Measurements from ENCODE around the gene DIAPH1.

The DIAPH1 gene

DNA sequence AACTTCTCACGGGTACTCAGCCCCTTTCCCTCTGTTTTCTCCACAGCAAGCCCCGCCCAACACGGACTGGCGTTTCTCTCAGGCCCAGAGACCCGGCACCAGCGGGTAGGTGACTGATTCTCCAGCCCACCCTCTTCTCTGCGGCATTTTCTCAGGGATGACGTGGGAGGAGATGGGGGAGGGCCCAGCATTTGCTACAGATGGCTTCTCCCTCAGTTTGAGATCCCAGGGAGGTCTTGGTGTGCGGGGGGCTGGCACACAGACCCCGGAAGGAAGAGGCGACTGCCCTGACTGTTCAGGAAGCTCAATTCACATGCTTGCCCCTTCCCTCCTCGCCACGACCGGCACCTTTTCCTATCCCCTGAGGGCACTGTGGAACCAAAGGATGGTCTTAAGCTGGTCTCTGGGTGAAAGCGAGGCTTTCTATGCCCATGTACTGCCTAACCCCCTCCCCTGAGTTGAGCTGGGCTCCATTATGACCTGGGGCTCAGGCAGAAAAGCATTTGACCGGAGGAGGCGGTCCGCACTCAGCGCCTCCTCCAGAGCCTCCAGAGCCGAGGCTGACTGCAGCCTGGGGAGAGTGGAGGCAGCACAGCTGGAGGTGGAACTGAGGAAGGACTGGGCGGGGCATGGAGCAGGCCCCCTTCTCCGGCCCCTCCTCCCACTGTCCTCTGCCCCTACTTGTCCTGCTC lies 123.9 kb downstream of the DIAPH1 start:
- no peak for DNase-seq

DNA sequence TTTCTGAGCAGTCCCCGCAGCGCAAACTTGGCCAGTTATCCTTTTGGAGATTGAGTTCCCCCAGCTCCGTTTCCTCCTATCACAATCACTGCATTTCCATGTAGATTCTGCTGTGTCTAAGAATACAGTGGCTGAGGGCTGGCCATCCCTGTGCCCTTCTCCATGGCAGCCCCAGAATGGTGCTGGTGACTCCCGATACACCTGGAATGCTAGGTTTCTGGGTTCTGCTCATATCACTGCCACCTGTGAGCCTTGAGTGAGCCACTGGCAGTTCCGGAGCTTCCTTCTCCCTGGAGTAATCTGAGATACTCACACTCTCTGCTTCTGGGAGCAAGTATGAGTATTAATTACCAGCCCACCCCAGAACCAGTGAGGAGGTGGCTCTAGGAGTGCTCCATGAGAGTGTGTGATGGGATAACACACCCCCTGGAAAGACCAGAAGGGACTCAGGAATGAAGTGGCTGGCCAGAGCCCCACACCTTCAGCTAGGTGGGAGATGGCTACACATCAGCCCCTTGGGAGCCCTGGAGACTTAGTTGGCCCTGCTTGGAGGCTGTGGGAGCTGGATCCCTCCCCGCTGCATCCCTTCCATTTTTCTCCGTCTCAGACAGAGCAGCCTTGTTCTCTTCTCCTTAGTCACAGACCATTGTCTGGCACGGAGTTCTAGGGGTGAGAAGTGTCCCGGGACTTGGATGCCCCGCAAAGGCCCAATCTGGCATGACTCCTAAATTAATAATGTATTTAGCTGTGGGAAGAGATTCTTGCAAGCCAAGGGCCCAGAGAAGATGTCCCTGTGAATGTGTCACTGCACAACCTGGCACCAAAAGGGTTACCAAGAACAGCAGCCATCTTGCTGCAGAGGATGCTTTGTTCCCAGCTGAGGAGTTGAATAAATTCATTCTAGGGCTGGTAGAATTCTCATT lies 125.0 kb downstream of the DIAPH1 start:
- no peak for DNase-seq

- no peak for DNase-seq
Measured at GRCh38 chr5:141492168-141492885, 126.5 kb downstream of the DIAPH1 start.

- DNase-seq: no peak
Measured at GRCh38 chr5:141491323-141492167, 127.3 kb downstream of the DIAPH1 start.

- no peak for DNase-seq
Measured at GRCh38 chr5:141490771-141491170, 128.0 kb downstream of the DIAPH1 start.

DNA sequence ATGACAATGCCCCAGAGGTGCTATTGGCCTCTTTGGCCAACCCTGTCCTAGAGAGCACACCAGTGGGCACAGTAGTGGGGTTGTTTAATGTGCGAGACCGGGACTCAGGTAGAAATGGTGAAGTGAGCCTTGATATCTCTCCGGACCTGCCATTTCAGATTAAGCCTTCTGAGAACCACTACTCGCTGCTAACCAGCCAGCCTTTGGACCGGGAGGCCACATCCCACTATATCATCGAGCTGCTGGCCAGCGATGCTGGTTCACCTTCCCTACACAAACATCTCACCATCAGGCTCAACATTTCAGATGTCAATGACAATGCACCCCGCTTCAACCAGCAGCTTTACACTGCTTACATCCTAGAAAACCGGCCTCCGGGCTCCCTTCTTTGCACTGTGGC lies 128.5 kb downstream of the DIAPH1 start:
- DNase-seq: no peak

DNA sequence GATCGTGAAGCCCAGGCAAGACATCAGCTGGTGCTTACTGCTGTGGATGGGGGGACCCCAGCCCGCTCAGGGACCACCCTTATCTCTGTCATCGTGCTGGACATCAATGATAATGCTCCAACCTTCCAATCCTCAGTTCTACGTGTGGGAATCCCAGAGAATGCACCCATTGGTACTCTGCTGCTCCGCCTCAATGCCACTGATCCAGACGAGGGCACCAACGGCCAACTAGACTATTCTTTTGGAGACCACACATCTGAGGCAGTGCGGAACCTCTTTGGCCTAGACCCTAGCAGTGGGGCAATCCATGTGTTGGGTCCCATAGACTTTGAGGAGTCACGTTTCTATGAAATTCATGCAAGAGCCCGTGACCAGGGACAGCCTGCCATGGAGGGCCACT lies 129.0 kb downstream of the DIAPH1 start:
- no peak for DNase-seq

DNA sequence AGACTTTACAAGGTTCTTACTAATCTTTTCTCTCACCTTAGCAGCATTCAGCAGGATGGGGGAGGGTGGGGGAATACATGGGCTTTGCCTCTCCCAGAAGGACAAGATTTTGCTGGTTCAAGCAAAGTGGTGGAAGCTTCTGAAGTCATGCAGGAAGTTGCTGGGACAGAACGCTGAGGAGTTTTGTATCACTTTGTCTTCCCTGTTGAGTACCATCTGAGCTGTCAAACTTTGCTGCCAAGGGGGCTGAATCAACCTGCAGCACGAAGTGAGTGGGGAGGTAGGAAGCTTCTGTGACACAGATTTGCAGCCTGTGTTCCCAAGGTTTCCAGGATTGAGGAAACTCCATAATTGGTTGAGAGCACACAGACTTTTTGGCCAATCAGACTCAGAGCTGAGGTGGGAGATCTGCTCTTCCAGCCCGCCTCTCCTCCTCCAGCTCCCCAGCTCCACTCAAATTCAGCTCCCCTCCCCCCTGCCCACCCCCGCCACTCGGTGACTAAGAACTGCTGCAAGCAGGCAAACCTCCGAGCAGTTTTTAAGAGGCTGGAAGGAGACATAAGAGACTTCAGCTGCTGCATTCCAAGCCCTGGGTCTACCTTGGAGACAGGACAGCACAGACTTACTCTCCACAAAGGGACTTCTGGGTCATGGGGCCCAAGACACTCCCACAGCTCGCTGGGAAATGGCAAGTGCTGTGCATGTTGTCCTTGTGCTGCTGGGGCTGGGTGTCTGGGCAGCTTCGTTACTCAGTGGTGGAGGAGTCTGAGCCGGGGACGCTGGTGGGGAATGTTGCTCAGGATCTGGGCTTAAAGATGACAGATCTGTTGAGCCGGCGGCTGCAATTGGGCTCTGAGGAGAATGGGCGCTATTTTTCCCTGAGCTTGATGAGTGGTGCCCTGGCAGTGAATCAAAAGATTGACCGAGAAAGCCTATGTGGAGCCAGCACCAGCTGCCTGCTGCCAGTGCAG lies 129.9 kb downstream of the DIAPH1 start, which contains the start of gene PCDHGC5:
PCDHGC5 (plus strand) TSS at position 491 of the 971 bp plus-strand sequence; CDS start at position 651, 160 bp downstream.
- no peak for DNase-seq

GRCh38 chr5:141487131-141487530 lies 131.7 kb downstream of the DIAPH1 start:
- no peak for DNase-seq

- DNase-seq: no peak
Measured at GRCh38 chr5:141486091-141486490, 132.7 kb downstream of the DIAPH1 start.

DNA sequence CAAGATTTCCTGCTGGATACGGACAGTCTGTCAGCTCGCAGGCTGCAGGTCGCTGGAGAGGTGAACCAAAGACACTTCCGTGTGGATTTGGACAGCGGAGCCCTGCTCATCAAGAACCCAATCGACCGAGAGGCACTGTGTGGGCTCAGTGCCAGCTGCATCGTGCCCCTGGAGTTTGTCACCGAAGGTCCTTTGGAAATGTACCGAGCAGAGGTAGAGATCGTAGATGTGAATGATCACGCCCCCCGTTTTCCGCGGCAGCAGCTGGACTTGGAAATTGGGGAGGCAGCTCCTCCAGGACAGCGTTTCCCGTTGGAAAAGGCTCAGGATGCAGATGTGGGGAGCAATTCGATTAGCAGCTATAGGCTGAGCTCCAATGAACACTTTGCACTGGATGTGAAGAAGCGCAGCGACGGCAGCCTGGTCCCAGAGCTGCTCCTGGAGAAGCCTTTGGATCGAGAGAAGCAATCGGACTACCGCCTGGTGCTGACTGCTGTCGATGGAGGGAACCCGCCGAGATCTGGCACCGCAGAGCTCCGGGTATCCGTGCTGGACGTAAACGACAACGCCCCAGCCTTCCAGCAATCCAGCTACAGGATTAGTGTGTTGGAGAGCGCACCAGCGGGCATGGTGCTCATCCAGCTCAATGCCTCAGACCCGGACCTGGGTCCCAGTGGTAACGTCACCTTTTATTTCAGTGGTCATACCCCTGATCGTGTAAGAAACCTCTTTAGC lies 133.3 kb downstream of the DIAPH1 start:
- no peak for DNase-seq

- DNase-seq: no peak
Measured at GRCh38 chr5:141484641-141485311, 134.0 kb downstream of the DIAPH1 start, which contains the start of gene PCDHGC4. Gene PCDHGC4, plus strand, starts transcription at chr5:141485030. Its CDS starts 144 bp downstream, at chr5:141485174.

- DNase-seq: no peak
Measured at GRCh38 chr5:141484310-141484640, 134.5 kb downstream of the DIAPH1 start.

DNA sequence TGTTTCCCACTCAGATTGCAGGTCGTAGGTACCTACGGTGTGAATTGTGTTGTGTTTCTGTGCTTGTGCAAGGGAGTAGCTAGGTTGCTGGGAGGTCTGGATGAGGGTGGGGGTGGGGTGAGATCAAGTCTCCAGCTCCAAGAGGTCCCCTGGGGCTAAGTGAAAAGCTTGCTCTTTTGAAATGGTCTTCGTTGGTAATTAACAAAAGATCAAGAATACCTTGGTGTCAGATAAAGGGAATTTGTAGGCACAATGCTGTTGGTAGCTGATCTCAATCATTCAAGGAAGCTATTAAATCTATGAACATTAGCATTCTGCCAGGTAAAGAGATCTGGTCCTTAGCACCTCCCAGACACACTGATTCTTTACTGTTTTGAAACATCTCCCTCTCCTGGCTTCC lies 134.9 kb downstream of the DIAPH1 start:
- no peak for DNase-seq

DNA sequence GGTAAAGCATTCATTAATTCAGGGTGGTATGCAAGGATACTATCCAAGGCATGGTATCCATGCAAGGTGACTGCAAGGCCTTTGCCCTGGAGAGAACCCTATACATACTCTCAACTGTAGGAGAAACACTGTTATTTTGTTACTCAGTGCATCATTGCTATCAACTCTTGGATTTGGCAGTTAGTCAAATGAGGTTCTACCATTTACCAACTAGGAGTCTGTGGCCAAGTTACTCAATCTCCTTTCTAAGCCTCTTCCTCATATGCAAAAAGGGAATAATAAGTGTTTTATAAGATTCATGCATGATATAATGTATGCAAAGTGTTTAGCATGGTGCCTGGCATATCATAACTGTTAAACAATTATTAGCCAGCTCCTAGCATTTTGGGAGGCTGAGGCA lies 139.0 kb downstream of the DIAPH1 start:
- peak; percentile 34 for DNase-seq

- no peak for DNase-seq
Measured at GRCh38 chr5:141478321-141478945, 140.4 kb downstream of the DIAPH1 start.

GRCh38 chr5:141477815-141478214 lies 141.0 kb downstream of the DIAPH1 start:
- DNase-seq: no peak

DNA sequence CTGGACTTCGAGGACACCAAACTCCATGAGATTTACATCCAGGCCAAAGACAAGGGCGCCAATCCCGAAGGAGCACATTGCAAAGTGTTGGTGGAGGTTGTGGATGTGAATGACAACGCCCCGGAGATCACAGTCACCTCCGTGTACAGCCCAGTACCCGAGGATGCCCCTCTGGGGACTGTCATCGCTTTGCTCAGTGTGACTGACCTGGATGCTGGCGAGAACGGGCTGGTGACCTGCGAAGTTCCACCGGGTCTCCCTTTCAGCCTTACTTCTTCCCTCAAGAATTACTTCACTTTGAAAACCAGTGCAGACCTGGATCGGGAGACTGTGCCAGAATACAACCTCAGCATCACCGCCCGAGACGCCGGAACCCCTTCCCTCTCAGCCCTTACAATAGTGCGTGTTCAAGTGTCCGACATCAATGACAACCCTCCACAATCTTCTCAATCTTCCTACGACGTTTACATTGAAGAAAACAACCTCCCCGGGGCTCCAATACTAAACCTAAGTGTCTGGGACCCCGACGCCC lies 141.7 kb downstream of the DIAPH1 start:
- DNase-seq: no peak

Measured in hematopoietic multipotent progenitor cell treated with erythropoietin and hydrocortisone succinate and interleukin-3 and kit ligand, for 6 days (in vitro differentiated cells).